HG03103 (cell line): ENCODE results near the gene CELF2.

Experiments used
- ATAC-seq: cut with Tn5 transposase; IDR thresholded peaks from one replicate; pipeline ENCODE4 v1.9.1; 2021; ENCODE audit warnings: low read depth; ENCODE audit not compliant: unreplicated experiment

Gene CELF2

DNA sequence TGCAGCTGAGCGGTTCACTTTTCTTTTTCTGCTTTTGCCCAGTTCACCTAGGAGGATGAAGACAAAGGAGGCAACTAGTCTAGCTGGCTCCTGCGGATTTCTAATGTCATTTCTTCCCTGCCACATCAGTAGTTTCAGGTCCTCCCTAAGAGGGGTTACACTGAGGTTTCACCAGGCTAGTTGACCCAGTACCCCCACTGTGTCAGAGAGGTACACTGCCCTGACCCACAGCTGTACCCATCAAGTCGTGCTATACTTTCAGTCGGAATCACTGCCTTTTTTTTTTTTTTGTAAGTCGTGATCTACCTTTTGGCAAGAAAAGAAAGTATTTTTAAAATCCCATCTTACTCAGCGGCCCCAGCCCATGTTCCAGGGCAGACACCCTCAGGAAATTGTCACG lies 243.5 kb downstream of the CELF2 start:
- no peak for ATAC-seq

- ATAC-seq = no peak
Measured at GRCh38 chr10:11261687-11262493, 244.2 kb downstream of the CELF2 start.

GRCh38 chr10:11262494-11263345 lies 245.0 kb downstream of the CELF2 start:
- ATAC-seq = no peak

DNA sequence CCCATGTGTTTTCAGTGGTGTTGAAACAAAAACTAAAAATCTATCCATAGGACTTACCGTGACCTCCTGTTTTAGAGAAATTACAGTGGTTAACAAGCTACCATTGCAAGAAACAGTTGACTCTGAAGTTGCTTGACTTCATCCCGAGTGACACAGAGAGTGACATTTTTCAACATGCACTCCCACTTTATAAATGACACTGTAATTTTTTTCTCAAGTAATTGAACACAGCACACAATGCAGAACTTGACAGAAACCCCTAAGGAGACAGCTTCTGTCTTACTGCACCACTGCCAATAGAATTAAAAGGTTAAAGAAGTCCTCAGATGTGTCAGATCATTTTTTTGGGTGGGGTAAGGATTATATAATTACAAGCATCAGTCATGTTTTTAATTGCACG lies 246.1 kb downstream of the CELF2 start:
- no peak for ATAC-seq

- ATAC-seq = no peak
Measured at GRCh38 chr10:11264296-11265048, 246.8 kb downstream of the CELF2 start.

- ATAC-seq = no peak
Measured at GRCh38 chr10:11265484-11265883, 247.8 kb downstream of the CELF2 start.

DNA sequence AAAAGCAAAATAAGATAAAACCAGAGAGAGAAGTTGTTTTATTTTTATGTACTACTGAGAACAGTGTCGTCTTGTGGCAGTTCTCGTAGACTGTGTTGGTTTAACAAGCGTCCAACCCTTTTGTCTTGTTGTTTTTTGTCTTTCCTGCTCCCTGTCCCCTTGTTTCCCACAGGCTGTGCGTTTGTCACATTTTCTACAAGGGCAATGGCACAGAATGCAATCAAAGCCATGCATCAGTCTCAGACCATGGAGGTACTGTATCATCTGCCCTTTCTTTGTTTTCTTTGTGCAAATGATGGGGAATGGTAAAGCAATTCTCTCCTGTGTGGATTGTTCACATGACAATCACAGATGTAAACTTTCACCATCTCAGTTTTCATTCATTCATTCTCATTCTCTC lies 248.8 kb downstream of the CELF2 start:
- ATAC-seq = no peak

- peak; percentile 63 for ATAC-seq
Measured at GRCh38 chr10:11270135-11270857, 252.6 kb downstream of the CELF2 start.

GRCh38 chr10:11270858-11271179 lies 253.1 kb downstream of the CELF2 start:
- ATAC-seq = no peak

DNA sequence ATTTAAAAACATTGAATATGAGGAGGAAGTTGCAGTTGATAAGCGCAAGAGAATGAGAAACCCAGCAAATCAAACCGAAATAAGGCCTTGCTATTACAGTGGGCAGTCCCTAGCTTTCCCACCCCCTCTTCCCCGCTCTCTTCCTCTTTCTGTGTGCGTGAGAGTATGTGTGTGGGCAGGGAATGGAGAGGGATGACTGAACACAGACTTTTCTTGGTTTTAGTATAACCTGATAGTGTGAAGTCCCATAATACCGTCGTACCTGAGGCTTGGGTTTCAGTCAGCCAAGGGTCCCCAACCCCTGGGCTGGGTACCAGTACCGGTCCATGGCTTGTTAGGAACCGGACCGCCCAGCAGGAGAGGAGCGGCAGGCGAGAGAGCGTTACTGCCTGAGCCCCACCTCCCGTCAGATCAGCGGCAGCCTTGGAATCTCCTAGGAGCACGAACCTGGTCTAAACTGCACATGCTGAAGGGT lies 255.3 kb downstream of the CELF2 start:
- ATAC-seq = peak; percentile 53

DNA sequence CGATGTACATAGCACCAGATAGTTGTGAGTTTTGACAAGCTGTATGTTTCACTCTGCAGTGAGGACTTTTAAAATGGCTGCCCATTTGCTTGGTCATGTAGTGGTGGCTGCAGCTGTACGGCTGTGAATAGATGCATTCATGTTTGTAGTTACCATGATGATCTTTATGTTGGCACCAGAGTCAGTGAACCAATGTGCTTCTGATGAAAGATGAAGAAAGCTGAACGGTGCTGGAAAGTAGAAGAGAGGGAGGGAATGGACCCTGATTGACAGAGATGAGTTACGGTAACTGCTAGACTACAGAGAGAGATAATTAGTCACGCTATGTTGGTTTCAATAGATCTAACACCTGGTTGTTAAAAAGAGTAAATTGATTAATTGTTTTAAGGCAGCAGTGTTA lies 256.8 kb downstream of the CELF2 start:
- ATAC-seq = no peak

DNA sequence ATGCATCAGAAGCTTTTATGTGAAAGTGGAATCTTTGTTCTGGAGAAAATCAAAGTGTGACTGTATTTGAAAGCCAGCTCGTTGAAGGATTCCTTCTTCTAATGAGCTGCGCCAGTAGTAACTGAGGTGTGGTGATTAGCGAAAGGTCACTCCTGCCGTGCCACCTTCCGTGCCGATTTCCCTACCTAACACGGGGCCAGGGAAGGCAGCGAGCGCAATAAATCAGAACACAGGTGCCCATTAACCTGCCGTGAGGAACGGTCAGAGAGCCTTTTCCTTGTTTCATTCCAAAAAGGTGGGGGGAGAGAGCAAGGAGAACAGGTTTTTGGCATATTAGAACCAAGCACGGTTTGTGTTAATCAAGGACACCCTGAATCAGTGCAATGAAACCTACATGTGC lies 258.0 kb downstream of the CELF2 start:
- no peak for ATAC-seq

- no peak for ATAC-seq
Measured at GRCh38 chr10:11276449-11276990, 258.8 kb downstream of the CELF2 start.

- no peak for ATAC-seq
Measured at GRCh38 chr10:11279314-11279713, 261.6 kb downstream of the CELF2 start.

DNA sequence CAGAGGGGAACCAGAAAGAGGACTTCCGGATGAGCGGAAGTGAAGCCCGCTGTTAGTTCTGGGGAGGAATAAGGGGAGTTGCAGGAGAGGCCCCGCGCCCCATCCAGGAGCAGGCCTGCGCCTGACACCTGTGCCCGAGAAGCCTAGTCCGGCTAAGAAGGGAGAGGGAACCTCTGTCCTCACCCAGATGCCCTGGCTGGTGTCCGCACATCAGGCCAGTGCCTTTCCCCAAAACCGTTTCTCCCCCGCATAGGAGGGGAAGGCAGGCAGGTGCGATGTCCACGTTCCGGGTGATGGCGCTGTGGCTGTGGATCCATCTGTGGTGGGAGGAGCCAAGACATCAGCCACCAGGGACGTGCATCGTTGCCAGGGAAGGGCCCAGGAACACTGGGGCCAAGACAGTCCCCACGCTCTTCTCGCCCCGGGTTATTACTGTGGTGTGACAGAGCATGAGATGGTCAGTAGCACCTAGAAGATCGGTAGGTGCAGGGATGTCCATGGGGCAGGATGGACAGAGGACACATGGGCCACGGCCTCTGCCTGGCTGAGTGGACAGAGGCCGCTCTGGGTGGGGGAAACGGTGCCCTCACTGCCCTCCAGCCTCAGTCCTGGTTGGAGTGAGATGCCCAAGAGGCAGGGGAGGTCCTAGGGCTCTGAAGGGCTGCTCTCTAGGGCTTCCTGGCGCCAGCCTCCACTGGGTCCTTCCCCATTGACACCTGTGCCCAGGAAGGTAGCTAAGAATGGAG lies 262.7 kb downstream of the CELF2 start:
- no peak for ATAC-seq

GRCh38 chr10:11282156-11282555 lies 264.5 kb downstream of the CELF2 start:
- ATAC-seq = no peak

GRCh38 chr10:11282661-11283060 lies 265.0 kb downstream of the CELF2 start:
- ATAC-seq = no peak

- ATAC-seq = no peak
Measured at GRCh38 chr10:11284291-11285085, 266.8 kb downstream of the CELF2 start.

DNA sequence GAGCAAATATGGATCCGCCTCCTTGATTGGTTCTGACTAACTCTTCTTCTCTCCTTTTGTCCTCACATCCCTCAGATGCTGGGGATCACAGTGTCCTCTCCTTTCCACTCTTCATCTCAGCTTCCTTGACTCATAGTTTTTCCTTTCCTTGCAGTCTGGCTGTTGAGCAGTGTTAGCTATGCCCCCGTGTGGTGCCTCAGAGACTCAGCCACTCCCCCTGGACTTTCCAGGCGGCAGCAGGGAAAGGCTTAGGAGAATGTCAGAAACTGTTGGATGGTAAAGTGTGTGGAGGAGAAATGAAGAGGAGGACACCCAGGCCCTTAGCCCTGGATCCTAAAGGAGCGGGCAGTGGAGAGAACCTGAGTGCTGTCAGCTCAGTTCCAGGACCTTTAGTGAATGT lies 267.5 kb downstream of the CELF2 start:
- ATAC-seq = no peak
